Measurements from ENCODE around the gene COQ8B.
"Not testable (repeated sequence)": the region's sequence is repeated elsewhere in the genome, so short reads cannot be mapped to it uniquely, and the experiment has no call there.

The COQ8B gene

GRCh38 chr19:40735013-40735771 lies 18.5 kb upstream of the COQ8B start:
- no peak overlapping the region for H3K27ac ChIP-seq
- TF ChIP-seq CTCF (conservative IDR thresholded peaks at IDR 0.05) (no peak), ZFX (IDR thresholded peaks at IDR 0.05) (no peak)

DNA sequence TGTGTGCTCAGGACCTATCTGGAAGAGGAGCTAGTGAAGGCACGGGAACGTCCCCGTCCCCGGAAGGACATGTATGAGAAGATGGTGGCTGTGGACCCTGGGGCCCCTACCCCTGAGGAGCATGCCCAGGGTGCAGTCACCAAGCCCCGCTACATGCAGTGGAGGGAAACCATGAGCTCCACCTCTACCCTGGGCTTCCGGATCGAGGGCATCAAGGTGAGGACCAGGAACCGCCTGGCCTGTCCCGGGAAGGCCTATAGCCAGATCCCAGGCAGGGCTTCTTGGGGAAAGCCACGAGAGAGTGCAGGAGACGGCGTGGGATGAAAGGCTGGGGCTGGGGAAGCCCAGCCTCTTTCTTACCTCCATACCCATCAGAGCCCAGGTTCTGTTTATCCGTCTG lies 16.5 kb upstream of the COQ8B start:
- no peak for TF ChIP-seq ZFX (IDR thresholded peaks at IDR 0.05)
- no peak for TF ChIP-seq CTCF (conservative IDR thresholded peaks at IDR 0.05)
- no peak overlapping the region for H3K27ac ChIP-seq

- not testable (repeated sequence) for H3K27ac ChIP-seq
Observed at GRCh38 chr19:40732304-40732703, 15.6 kb upstream of the COQ8B start.

DNA sequence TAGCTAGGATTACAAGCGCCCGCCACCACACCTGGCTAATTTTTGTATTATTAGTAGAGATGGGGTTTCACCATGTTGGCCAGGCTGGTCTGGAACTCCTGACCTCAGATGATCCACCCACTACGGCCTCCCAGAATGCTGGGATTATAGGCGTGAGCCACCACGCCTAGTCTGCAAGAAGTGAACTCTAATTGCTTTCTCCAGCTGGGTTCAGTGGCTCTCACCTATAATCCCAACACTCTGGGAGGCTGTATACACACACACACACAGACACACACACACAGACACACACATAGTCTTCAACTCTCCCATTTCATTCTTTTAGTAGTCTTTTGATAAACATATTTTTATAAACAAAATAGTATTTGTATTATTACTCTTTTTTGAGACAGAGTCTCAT lies 13.4 kb upstream of the COQ8B start:
- H3K27ac ChIP-seq, result not testable (repeated sequence)

GRCh38 chr19:40726279-40726678 lies 9.6 kb upstream of the COQ8B start:
- H3K27ac ChIP-seq, result peak overlapping the region; percentile 22; the same call in 1 of the 2 replicates
- TF ChIP-seq CTCF (conservative IDR thresholded peaks at IDR 0.05) (no peak), ZFX (IDR thresholded peaks at IDR 0.05) (no peak)

GRCh38 chr19:40724855-40725254 lies 8.2 kb upstream of the COQ8B start:
- TF ChIP-seq ZFX (IDR thresholded peaks at IDR 0.05) (no peak), CTCF (conservative IDR thresholded peaks at IDR 0.05) (no peak)
- peak overlapping the region; percentile 2; the same call in 1 of the 2 replicates for H3K27ac ChIP-seq

DNA sequence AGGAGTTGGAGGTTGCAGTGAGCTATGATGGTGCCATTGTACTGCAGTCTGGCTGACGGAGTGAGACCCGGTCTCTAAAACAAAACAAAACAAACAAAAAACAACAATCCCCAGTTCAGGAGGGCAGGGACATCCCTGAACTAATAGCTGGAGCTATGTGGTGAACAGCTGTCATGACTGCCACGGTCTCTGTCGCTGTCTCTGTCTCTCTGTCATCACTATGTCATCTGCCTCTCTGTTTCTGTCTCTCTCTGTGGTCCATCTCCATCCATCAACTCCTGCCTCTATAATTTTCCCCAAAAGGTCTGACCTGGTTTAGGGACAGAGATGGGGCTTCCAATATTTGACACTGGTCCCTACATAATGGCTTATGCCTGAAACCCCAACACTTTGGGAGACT lies 7.6 kb upstream of the COQ8B start:
- TF ChIP-seq ZFX (IDR thresholded peaks at IDR 0.05) (no peak), CTCF (conservative IDR thresholded peaks at IDR 0.05) (no peak)
- H3K27ac ChIP-seq, result no peak overlapping the region

- TF ChIP-seq CTCF (conservative IDR thresholded peaks at IDR 0.05) (no peak), ZFX (IDR thresholded peaks at IDR 0.05) (no peak)
- no peak overlapping the region for H3K27ac ChIP-seq
Observed at GRCh38 chr19:40723661-40724254, 7.1 kb upstream of the COQ8B start.

Data from C4-2B (cell line).